HepG2 (cell line): Measurements from ENCODE around the gene NAA16. TPM values are rescaled to one million over a fixed set of nuclear protein-coding genes. Genes with fewer than 3 reads are reported as not detected.
A peak's percentile ranks its signal among the peaks of the same experiment; 100 is the strongest.

Experiments used
- ATAC-seq: fragments of 200-7000 bp; cut with Tn5 transposase; 3 replicates; pipeline ENCODE4 v1.9.1; 2020; ENCODE audit warnings: mild to moderate bottlenecking, moderate library complexity
- BruUV-seq: library from RNA; stranded (reverse); fragments of 400-500 nt; replicated peaks from 2 replicates; lab custom pipeline; 2021; lab: Mats Ljungman, UMichigan
- CTCF ChIA-PET: fragments of 300-600 bp; formaldehyde crosslinking; extraction: SDS; loops from one replicate; lab custom pipeline; 2021; ENCODE audit warnings: low total read pairs, inconsistent platforms, low intra/inter-chr PET ratio; lab: Yijun Ruan, JAX
- POLR2A ChIA-PET: fragments of 350-600 bp; sonication (Branson Sonifier 250); formaldehyde crosslinking; loops from one replicate; lab custom pipeline; 2020; ENCODE audit warnings: antibody characterized with exemption, inconsistent platforms; lab: Yijun Ruan, JAX
- DNase-seq: peaks from one replicate; pipeline ENCODE4 v3.0.0-alpha.2; 2015; ENCODE audit warnings: low spot score
- FAIRE-seq: peaks from 3 replicates; lab custom pipeline; 2011; peaks lifted over from hg19 to GRCh38; lab: Jason Lieb, UNC
- H2AFZ ChIP-seq: one replicate; pipeline ENCODE4 v1.6.1; 2011; ENCODE audit warnings: low read length, inconsistent platforms
- H3K27ac ChIP-seq: fragments of 300-600 bp; 3 replicates; pipeline ENCODE4 v1.8.0; 2011; ENCODE audit warnings: mixed run types, mild to moderate bottlenecking, mixed read lengths, low read length, inconsistent platforms; ENCODE audit not compliant: insufficient read depth; ENCODE audit errors: extremely low read length
- H3K27me3 ChIP-seq, 2 experiments: fragments of 200-600 bp in 1 of 2; 2 replicates in 1 of 2; 3 replicates in 1 of 2; pipeline versions ENCODE4 v1.6.0 to v1.8.0; 2011; ENCODE audit warnings: low read length in 2 of 2, mild to moderate bottlenecking in 2 of 2, moderate library complexity in 2 of 2, inconsistent platforms in 1 of 2; ENCODE audit not compliant: insufficient read depth in 2 of 2, control insufficient read depth in 1 of 2
- H3K36me3 ChIP-seq, 2 experiments: fragments of 200-600 bp in 1 of 2; replicated peaks in 1 of 2; 2 replicates in 1 of 2; 3 replicates in 1 of 2; pipeline versions ENCODE4 v1.5.1 to v1.8.0; 2011; ENCODE audit warnings: low read length in 2 of 2, inconsistent platforms in 1 of 2; ENCODE audit not compliant: insufficient read depth in 2 of 2, control insufficient read depth in 1 of 2
- H3K4me1 ChIP-seq: 2 replicates; pipeline ENCODE4 v1.5.1; 2012; ENCODE audit warnings: low read length, inconsistent platforms; ENCODE audit not compliant: insufficient read depth
- H3K4me2 ChIP-seq: 2 replicates; pipeline ENCODE4 v1.6.0; 2011; ENCODE audit warnings: low read depth, low read length, inconsistent platforms
- H3K4me3 ChIP-seq, 3 experiments: fragments of 200-600 bp in 1 of 3; sonication (generic), shearing (Covaris generic) in 1 of 3; replicated peaks in 1 of 3; 2 replicates each; pipeline ENCODE4 v1.5.1; 2011 to 2016; ENCODE audit warnings: low read length in 3 of 3, inconsistent platforms in 2 of 3, low read depth in 2 of 3, mild to moderate bottlenecking in 2 of 3, control low read depth in 1 of 3, mixed read lengths in 1 of 3; ENCODE audit not compliant: insufficient read depth in 1 of 3
- H3K79me2 ChIP-seq: one replicate; pipeline ENCODE4 v1.6.1; 2011; ENCODE audit warnings: low read length, inconsistent platforms; ENCODE audit not compliant: insufficient read depth
- H3K9ac ChIP-seq: 2 replicates; pipeline ENCODE4 v1.6.0; 2011; ENCODE audit warnings: mild to moderate bottlenecking, low read depth, low read length, inconsistent platforms; ENCODE audit not compliant: insufficient read depth
- H3K9me3 ChIP-seq: 2 replicates; pipeline ENCODE4 v1.5.1; 2012; ENCODE audit warnings: mild to moderate bottlenecking, low read length
- H4K20me1 ChIP-seq: 2 replicates; pipeline ENCODE4 v1.6.0; 2011; ENCODE audit warnings: inconsistent platforms, mild to moderate bottlenecking, low read length, moderate library complexity; ENCODE audit not compliant: insufficient read depth
- CBFB ChIP-seq: sonication (generic); formaldehyde crosslinking; IDR thresholded peaks from 2 replicates; pipeline ENCODE4 v1.4.0; 2020; ENCODE audit warnings: missing genetic modification reagents
- CC2D1A ChIP-seq: sonication (generic); formaldehyde crosslinking; IDR thresholded peaks from 2 replicates; pipeline ENCODE4 v1.8.1; 2023; ENCODE audit warnings: mild to moderate bottlenecking, missing genetic modification reagents
- CEBPB ChIP-seq: IDR thresholded peaks from 2 replicates; pipeline ENCODE4 v1.6.1; 2011; ENCODE audit warnings: low read depth, low read length, improper control_type of control experiment, borderline replicate concordance
- ERF ChIP-seq: IDR thresholded peaks from 2 replicates; pipeline ENCODE4 v1.6.1; 2018; ENCODE audit warnings: missing biosample characterization, missing genetic modification reagents
- FIP1L1 ChIP-seq: fragments of 200-400 bp; formaldehyde crosslinking; IDR thresholded peaks from 2 replicates; pipeline ENCODE4 v1.6.1; 2018; ENCODE audit warnings: low read depth, mild to moderate bottlenecking, low read length, moderate library complexity, borderline replicate concordance; ENCODE audit not compliant: insufficient read depth
- FOXM1 ChIP-seq: sonication (generic); formaldehyde crosslinking; IDR thresholded peaks from 2 replicates; pipeline ENCODE4 v1.5.0; 2020; ENCODE audit warnings: missing genetic modification reagents
- HOMEZ ChIP-seq: IDR thresholded peaks from 2 replicates; pipeline ENCODE4 v1.6.1; 2016; ENCODE audit warnings: low read depth
- ISL2 ChIP-seq: sonication (generic); formaldehyde crosslinking; IDR thresholded peaks from 2 replicates; pipeline ENCODE4 v1.5.0; 2020; ENCODE audit warnings: missing genetic modification reagents
- MED13 ChIP-seq: sonication (generic); formaldehyde crosslinking; IDR thresholded peaks from 2 replicates; pipeline ENCODE4 v1.5.0; 2020; ENCODE audit warnings: missing genetic modification reagents
- TCF12 ChIP-seq, 2 experiments: fragments of 450-650 bp in 1 of 2; sonication (generic) in 1 of 2; formaldehyde crosslinking in 1 of 2; IDR thresholded peaks; 2 replicates each; pipeline versions ENCODE4 v1.6.1 to v1.8.0; 2017 to 2022; ENCODE audit warnings: antibody characterized with exemption in 1 of 2, mild to moderate bottlenecking in 1 of 2, missing genetic modification reagents in 1 of 2, moderate library complexity in 1 of 2
- TGIF2 ChIP-seq: IDR thresholded peaks from 2 replicates; pipeline ENCODE4 v1.6.1; 2016; ENCODE audit warnings: control low read depth, missing compliant biosample characterization
- ZBTB7B ChIP-seq: sonication (generic); formaldehyde crosslinking; IDR thresholded peaks from 2 replicates; pipeline ENCODE4 v1.4.0; 2020; ENCODE audit warnings: missing genetic modification reagents
- ZNF235 ChIP-seq: sonication (generic); formaldehyde crosslinking; IDR thresholded peaks from 2 replicates; pipeline ENCODE4 v1.8.1; 2023; ENCODE audit warnings: mild to moderate bottlenecking, missing genetic modification reagents, borderline replicate concordance
- ZNF432 ChIP-seq: sonication (generic); formaldehyde crosslinking; IDR thresholded peaks from 2 replicates; pipeline ENCODE4 v1.5.0; 2020; ENCODE audit warnings: missing genetic modification reagents, mild to moderate bottlenecking, borderline replicate concordance
- WGBS: methylation state at CpG from one replicate; pipeline ENCODE4 v1.1.6; 2017; ENCODE audit warnings: low lambda C conversion rate; 5-methylcytosine and 5-hydroxymethylcytosine counted together
- in situ Hi-C: cut with HindIII; loops from 2 replicates; pipeline ENCODE4 v1.10.0; 2017; ENCODE audit warnings: low pct_unique_long_range_greater_than_20kb; ENCODE audit not compliant: extremely low pct_ligation_motif_present
- intact Hi-C: fragments of 100-400 bp; cut with micrococcal nuclease; formaldehyde crosslinking; loops from one replicate; pipeline ENCODE4 v1.10.0; 2022; ENCODE audit not compliant: unreplicated experiment
- polyA plus RNA-seq, 8 experiments: library from polyadenylated mRNA; depleted of rRNA in 3 of 8; stranded (reverse) in 7 of 8; unstranded in 1 of 8; fragments of >200 nt; fragmentation: Illumina TruSeq in 4 of 8; extraction: Trizol in 4 of 8; gene quantifications; 2 replicates each; pipeline versions ENCODE4 v1.2.1 to v1.2.3, GENCODE V29; 2011 to 2016; ENCODE audit warnings: low read depth in 4 of 8, missing spikeins in 1 of 8, mixed read lengths in 1 of 8; ENCODE audit not compliant: insufficient read depth in 1 of 8
- total RNA-seq, 5 experiments: library from RNA; depleted of rRNA; stranded (reverse); fragments of >200 nt; fragmentation: Illumina TruSeq; extraction: Trizol; gene quantifications; 2 replicates each; pipeline ENCODE4 v1.2.3, GENCODE V29; 2016; ENCODE audit warnings: low read depth in 1 of 5

The NAA16 gene
- total and polyA plus RNA-seq, 2 of the 13 experiments (the other 11 are each of a cell fraction or from before 2014, with no cell fraction given), result 9.2 to 15.1 TPM

- no peak for TF ChIP-seq FOXM1
- TF ChIP-seq ERF, result no peak
- no peak for TF ChIP-seq MED13 (CRISPR knock-in tag)
- TF ChIP-seq FIP1L1, result no peak
- TF ChIP-seq TCF12 (IDR thresholded peaks at IDR 0.05), result no peak
- no peak for TF ChIP-seq TCF12 (CRISPR knock-in tag; IDR thresholded peaks at IDR 0.05)
- no peak for TF ChIP-seq ZNF235 (CRISPR knock-in tag)
- TF ChIP-seq HOMEZ (CRISPR knock-in tag), result no peak
These were observed 50.4 kb downstream of the NAA16 start (continued) for GRCh38 chr13:41361491-41361890.

GRCh38 chr13:41364043-41364442 is 53.0 kb downstream of the NAA16 start:
- no peak for DNase-seq
- CTCF ChIA-PET, result no interaction called here
- WGBS, result 86% methylated on average over 2 of the region's 2 CpGs

More at GRCh38 chr13:41364043-41364442, 53.0 kb downstream of the NAA16 start:
- H3K27ac ChIP-seq, result no peak overlapping the region
- H3K4me1 ChIP-seq, result peaks cover 18% of the 10 kb centered on the region
- intact Hi-C loops, result loop anchor here (1.0 kb wide), 1 partner anchor 10 kb away; no protein-coding TSS in a partner anchor
- FAIRE-seq, result no peak
- H3K36me3 ChIP-seq, result peaks cover 7 to 60% of the 10 kb centered on the region in 2 experiments
- no peak overlapping the region for H2AFZ ChIP-seq
- POLR2A ChIA-PET, result no interaction called here
- BruUV-seq, result no TSS peak
- TF ChIP-seq TGIF2 (no peak), ISL2 (CRISPR knock-in tag) (no peak), CBFB (CRISPR knock-in tag) (no peak), CC2D1A (CRISPR knock-in tag) (no peak), ZNF432 (no peak), ZBTB7B (CRISPR knock-in tag) (no peak), CEBPB (peak; percentile 71)
- H3K9me3 ChIP-seq, result no peaks in the 10 kb centered on the region
- H3K9ac ChIP-seq, result no peak overlapping the region
- H3K4me2 ChIP-seq, result no peak overlapping the region
- H3K79me2 ChIP-seq, result no peaks in the 10 kb centered on the region
- no peak for ATAC-seq
- in situ Hi-C loops, result no loop called here
- no peaks in the 10 kb centered on the region for H4K20me1 ChIP-seq
- no peaks in the 10 kb centered on the region for H3K27me3 ChIP-seq
- no peak overlapping the region for H3K4me3 ChIP-seq
